ENCODE data around the gene TRIM6.

The TRIM6 gene

GRCh38 chr11:5596607-5597201 is at the start of gene TRIM6:
TRIM6 (plus strand) TSS chr11:5596637; CDS start chr11:5596898, 261 bp downstream.
- Histone ChIP-seq H3K27ac (ENCODE audit: low read depth in 2 of 2, low read length in 2 of 2) (no peak within 1 kb of the TSS), H3K4me3 (ENCODE audit: low read length in 2 of 2) (peak within 1 kb of the TSS; percentile 61 to 77), H3K9ac (ENCODE audit: low read depth in 1 of 2, low read length in 2 of 2) (peak within 1 kb of the TSS; percentile 20 to 68)

GRCh38 chr11:5547982-5548381 is 48.5 kb upstream of the TRIM6 start:
- H3K36me3 ChIP-seq (ENCODE audit: control insufficient read depth in 2 of 2, insufficient read depth in 2 of 2, low read length in 2 of 2) = no peaks in the 10 kb centered on the region
- no peak overlapping the region for H3K4me3 ChIP-seq (ENCODE audit: low read length in 2 of 2)
- H3K27ac ChIP-seq (ENCODE audit: low read depth in 2 of 2, low read length in 2 of 2) = no peak overlapping the region
- no peak overlapping the region for H3K9ac ChIP-seq (ENCODE audit: low read depth in 1 of 2, low read length in 2 of 2)
- H3K27me3 ChIP-seq (ENCODE audit: control insufficient read depth in 2 of 2, insufficient read depth in 2 of 2, low read length in 2 of 2) = no peaks in the 10 kb centered on the region
- H3K4me1 ChIP-seq (ENCODE audit: control insufficient read depth in 2 of 2, insufficient read depth in 2 of 2, low read length in 2 of 2) = no peaks in the 10 kb centered on the region
- no peaks in the 10 kb centered on the region for H3K9me3 ChIP-seq (ENCODE audit: control insufficient read depth in 2 of 2, low read length in 2 of 2)

More at GRCh38 chr11:5596607-5597201, at the start of gene TRIM6:
- H3K36me3 ChIP-seq (ENCODE audit: control insufficient read depth in 2 of 2, insufficient read depth in 2 of 2, low read length in 2 of 2) = no peaks in the 10 kb centered on the region
- H3K9me3 ChIP-seq (ENCODE audit: control insufficient read depth in 2 of 2, low read length in 2 of 2) = no peaks in the 10 kb centered on the region
- H3K4me1 ChIP-seq (ENCODE audit: control insufficient read depth in 2 of 2, insufficient read depth in 2 of 2, low read length in 2 of 2) = no peaks in the 10 kb centered on the region
- H3K27me3 ChIP-seq (ENCODE audit: control insufficient read depth in 2 of 2, insufficient read depth in 2 of 2, low read length in 2 of 2) = no peaks in the 10 kb centered on the region

- H3K4me3 ChIP-seq (ENCODE audit: low read length in 2 of 2) = no peak within 1 kb of the TSS
- no peak within 1 kb of the TSS for H3K27ac ChIP-seq (ENCODE audit: low read depth in 2 of 2, low read length in 2 of 2)
- H3K4me1 ChIP-seq (ENCODE audit: control insufficient read depth in 2 of 2, insufficient read depth in 2 of 2, low read length in 2 of 2) = no peaks in the 10 kb centered on the region
- no peak within 1 kb of the TSS for H3K9ac ChIP-seq (ENCODE audit: low read depth in 1 of 2, low read length in 2 of 2)
- H3K27me3 ChIP-seq (ENCODE audit: control insufficient read depth in 2 of 2, insufficient read depth in 2 of 2, low read length in 2 of 2) = no peaks in the 10 kb centered on the region
- H3K9me3 ChIP-seq (ENCODE audit: control insufficient read depth in 2 of 2, low read length in 2 of 2) = no peaks in the 10 kb centered on the region
- H3K36me3 ChIP-seq (ENCODE audit: control insufficient read depth in 2 of 2, insufficient read depth in 2 of 2, low read length in 2 of 2) = no peaks in the 10 kb centered on the region
Measured at GRCh38 chr11:5548440-5548839, 48.0 kb upstream of the TRIM6 start, which contains the start of gene OR52H1. OR52H1 (minus strand) TSS chr11:5548540; CDS start chr11:5545505, 3,035 bp downstream.

- H3K27ac ChIP-seq (ENCODE audit: low read depth in 2 of 2, low read length in 2 of 2) = no peak overlapping the region
- no peak overlapping the region for H3K4me3 ChIP-seq (ENCODE audit: low read length in 2 of 2)
- no peak overlapping the region for H3K9ac ChIP-seq (ENCODE audit: low read depth in 1 of 2, low read length in 2 of 2)
- no peaks in the 10 kb centered on the region for H3K36me3 ChIP-seq (ENCODE audit: control insufficient read depth in 2 of 2, insufficient read depth in 2 of 2, low read length in 2 of 2)
- H3K4me1 ChIP-seq (ENCODE audit: control insufficient read depth in 2 of 2, insufficient read depth in 2 of 2, low read length in 2 of 2) = no peaks in the 10 kb centered on the region
- no peaks in the 10 kb centered on the region for H3K9me3 ChIP-seq (ENCODE audit: control insufficient read depth in 2 of 2, low read length in 2 of 2)
- H3K27me3 ChIP-seq (ENCODE audit: control insufficient read depth in 2 of 2, insufficient read depth in 2 of 2, low read length in 2 of 2) = no peaks in the 10 kb centered on the region
Measured at GRCh38 chr11:5550440-5551095, 45.9 kb upstream of the TRIM6 start.

- no peak overlapping the region for H3K9ac ChIP-seq (ENCODE audit: low read depth in 1 of 2, low read length in 2 of 2)
- no peaks in the 10 kb centered on the region for H3K27me3 ChIP-seq (ENCODE audit: control insufficient read depth in 2 of 2, insufficient read depth in 2 of 2, low read length in 2 of 2)
- no peak overlapping the region for H3K4me3 ChIP-seq (ENCODE audit: low read length in 2 of 2)
- no peaks in the 10 kb centered on the region for H3K9me3 ChIP-seq (ENCODE audit: control insufficient read depth in 2 of 2, low read length in 2 of 2)
- no peaks in the 10 kb centered on the region for H3K36me3 ChIP-seq (ENCODE audit: control insufficient read depth in 2 of 2, insufficient read depth in 2 of 2, low read length in 2 of 2)
- H3K4me1 ChIP-seq (ENCODE audit: control insufficient read depth in 2 of 2, insufficient read depth in 2 of 2, low read length in 2 of 2) = no peaks in the 10 kb centered on the region
- H3K27ac ChIP-seq (ENCODE audit: low read depth in 2 of 2, low read length in 2 of 2) = no peak overlapping the region
Measured at GRCh38 chr11:5553343-5553742, 43.1 kb upstream of the TRIM6 start.

- no peak overlapping the region for H3K9ac ChIP-seq (ENCODE audit: low read depth in 1 of 2, low read length in 2 of 2)
- no peaks in the 10 kb centered on the region for H3K27me3 ChIP-seq (ENCODE audit: control insufficient read depth in 2 of 2, insufficient read depth in 2 of 2, low read length in 2 of 2)
- no peak overlapping the region for H3K27ac ChIP-seq (ENCODE audit: low read depth in 2 of 2, low read length in 2 of 2)
- no peak overlapping the region for H3K4me3 ChIP-seq (ENCODE audit: low read length in 2 of 2)
- no peaks in the 10 kb centered on the region for H3K36me3 ChIP-seq (ENCODE audit: control insufficient read depth in 2 of 2, insufficient read depth in 2 of 2, low read length in 2 of 2)
- H3K4me1 ChIP-seq (ENCODE audit: control insufficient read depth in 2 of 2, insufficient read depth in 2 of 2, low read length in 2 of 2) = no peaks in the 10 kb centered on the region
- H3K9me3 ChIP-seq (ENCODE audit: control insufficient read depth in 2 of 2, low read length in 2 of 2) = no peaks in the 10 kb centered on the region
Measured at GRCh38 chr11:5556596-5557188, 39.7 kb upstream of the TRIM6 start.

- Histone ChIP-seq H3K9me3 (ENCODE audit: control insufficient read depth in 2 of 2, low read length in 2 of 2) (no peaks in the 10 kb centered on the region), H3K27ac (ENCODE audit: low read depth in 2 of 2, low read length in 2 of 2) (no peak overlapping the region), H3K4me3 (ENCODE audit: low read length in 2 of 2) (no peak overlapping the region), H3K27me3 (ENCODE audit: control insufficient read depth in 2 of 2, insufficient read depth in 2 of 2, low read length in 2 of 2) (no peaks in the 10 kb centered on the region), H3K9ac (ENCODE audit: low read depth in 1 of 2, low read length in 2 of 2) (no peak overlapping the region), H3K4me1 (ENCODE audit: control insufficient read depth in 2 of 2, insufficient read depth in 2 of 2, low read length in 2 of 2) (no peaks in the 10 kb centered on the region), H3K36me3 (ENCODE audit: control insufficient read depth in 2 of 2, insufficient read depth in 2 of 2, low read length in 2 of 2) (no peaks in the 10 kb centered on the region)
Measured at GRCh38 chr11:5557751-5558150, 38.7 kb upstream of the TRIM6 start.

- no peaks in the 10 kb centered on the region for H3K36me3 ChIP-seq (ENCODE audit: control insufficient read depth in 2 of 2, insufficient read depth in 2 of 2, low read length in 2 of 2)
- no peaks in the 10 kb centered on the region for H3K4me1 ChIP-seq (ENCODE audit: control insufficient read depth in 2 of 2, insufficient read depth in 2 of 2, low read length in 2 of 2)
- H3K27ac ChIP-seq (ENCODE audit: low read depth in 2 of 2, low read length in 2 of 2) = no peak overlapping the region
- H3K27me3 ChIP-seq (ENCODE audit: control insufficient read depth in 2 of 2, insufficient read depth in 2 of 2, low read length in 2 of 2) = no peaks in the 10 kb centered on the region
- no peaks in the 10 kb centered on the region for H3K9me3 ChIP-seq (ENCODE audit: control insufficient read depth in 2 of 2, low read length in 2 of 2)
- no peak overlapping the region for H3K4me3 ChIP-seq (ENCODE audit: low read length in 2 of 2)
- H3K9ac ChIP-seq (ENCODE audit: low read depth in 1 of 2, low read length in 2 of 2) = no peak overlapping the region
Measured at GRCh38 chr11:5564259-5565019, 32.0 kb upstream of the TRIM6 start.

- H3K9ac ChIP-seq (ENCODE audit: low read depth in 1 of 2, low read length in 2 of 2) = no peak overlapping the region
- no peaks in the 10 kb centered on the region for H3K4me1 ChIP-seq (ENCODE audit: control insufficient read depth in 2 of 2, insufficient read depth in 2 of 2, low read length in 2 of 2)
- H3K27ac ChIP-seq (ENCODE audit: low read depth in 2 of 2, low read length in 2 of 2) = no peak overlapping the region
- H3K27me3 ChIP-seq (ENCODE audit: control insufficient read depth in 2 of 2, insufficient read depth in 2 of 2, low read length in 2 of 2) = no peaks in the 10 kb centered on the region
- H3K9me3 ChIP-seq (ENCODE audit: control insufficient read depth in 2 of 2, low read length in 2 of 2) = no peaks in the 10 kb centered on the region
- no peaks in the 10 kb centered on the region for H3K36me3 ChIP-seq (ENCODE audit: control insufficient read depth in 2 of 2, insufficient read depth in 2 of 2, low read length in 2 of 2)
- H3K4me3 ChIP-seq (ENCODE audit: low read length in 2 of 2) = no peak overlapping the region
Measured at GRCh38 chr11:5574654-5575053, 21.8 kb upstream of the TRIM6 start.

- Histone ChIP-seq H3K9me3 (ENCODE audit: control insufficient read depth in 2 of 2, low read length in 2 of 2) (no peaks in the 10 kb centered on the region), H3K27me3 (ENCODE audit: control insufficient read depth in 2 of 2, insufficient read depth in 2 of 2, low read length in 2 of 2) (no peaks in the 10 kb centered on the region), H3K9ac (ENCODE audit: low read depth in 1 of 2, low read length in 2 of 2) (no peak overlapping the region), H3K36me3 (ENCODE audit: control insufficient read depth in 2 of 2, insufficient read depth in 2 of 2, low read length in 2 of 2) (no peaks in the 10 kb centered on the region), H3K4me1 (ENCODE audit: control insufficient read depth in 2 of 2, insufficient read depth in 2 of 2, low read length in 2 of 2) (no peaks in the 10 kb centered on the region), H3K27ac (ENCODE audit: low read depth in 2 of 2, low read length in 2 of 2) (no peak overlapping the region), H3K4me3 (ENCODE audit: low read length in 2 of 2) (no peak overlapping the region)
Measured at GRCh38 chr11:5575152-5575551, 21.3 kb upstream of the TRIM6 start.

Data from mucosa of rectum (tissue), 2 donors.